HG02938 (cell line): Measurements from ENCODE around the gene PLEKHH2.
"Not testable (repeated sequence)": the region's sequence is repeated elsewhere in the genome, so short reads cannot be mapped to it uniquely, and the experiment has no call there.

Experiments used
- ATAC-seq: cut with Tn5 transposase; IDR thresholded peaks from one replicate; pipeline ENCODE4 v1.9.1; 2021; ENCODE audit warnings: mild to moderate bottlenecking, moderate library complexity; ENCODE audit not compliant: unreplicated experiment

PLEKHH2 gene

DNA sequence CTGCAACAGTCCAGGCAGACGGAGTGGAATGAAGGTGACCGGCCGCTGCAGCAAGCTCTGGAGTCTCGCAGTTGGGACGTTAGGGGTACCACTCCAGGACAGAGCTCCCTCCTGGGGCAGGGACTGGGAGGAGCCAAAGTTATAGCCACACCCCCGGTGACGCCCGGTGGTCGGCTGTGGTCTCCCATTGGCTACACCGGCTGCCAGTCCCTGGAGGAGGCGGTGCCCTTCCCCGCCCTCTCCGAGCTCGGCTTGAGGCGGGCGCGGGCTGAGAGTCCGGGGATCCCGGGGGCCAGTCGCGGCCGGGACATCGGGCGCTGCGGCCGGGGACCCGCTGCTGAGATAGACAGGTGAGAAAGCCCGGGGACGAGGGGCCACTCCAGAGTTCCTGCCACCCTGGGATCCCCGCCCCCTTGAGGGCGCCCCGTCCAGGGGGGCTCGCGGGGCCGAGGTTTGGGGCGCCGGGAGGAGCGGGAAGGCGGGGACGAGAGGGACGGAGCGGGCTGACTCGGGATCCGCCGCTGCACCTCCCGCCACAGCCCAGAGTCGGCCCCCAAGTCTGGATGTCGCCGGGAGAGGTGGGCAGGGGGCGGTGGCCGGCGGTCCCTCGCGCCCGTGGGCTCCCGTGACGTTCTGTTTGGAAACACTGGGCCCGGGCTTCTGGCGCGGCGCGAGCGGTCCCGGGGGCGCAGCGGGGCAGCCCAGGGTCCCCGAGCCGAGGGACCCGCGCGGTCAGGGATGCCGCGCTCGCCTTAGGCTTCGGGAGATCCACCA, at the start of gene PLEKHH2:
Gene PLEKHH2 (plus strand): TSS at position 231 of the 774 bp plus-strand sequence. CDS start 7,414 bp downstream, outside the sequence.
- ATAC-seq: peak; percentile 97

DNA sequence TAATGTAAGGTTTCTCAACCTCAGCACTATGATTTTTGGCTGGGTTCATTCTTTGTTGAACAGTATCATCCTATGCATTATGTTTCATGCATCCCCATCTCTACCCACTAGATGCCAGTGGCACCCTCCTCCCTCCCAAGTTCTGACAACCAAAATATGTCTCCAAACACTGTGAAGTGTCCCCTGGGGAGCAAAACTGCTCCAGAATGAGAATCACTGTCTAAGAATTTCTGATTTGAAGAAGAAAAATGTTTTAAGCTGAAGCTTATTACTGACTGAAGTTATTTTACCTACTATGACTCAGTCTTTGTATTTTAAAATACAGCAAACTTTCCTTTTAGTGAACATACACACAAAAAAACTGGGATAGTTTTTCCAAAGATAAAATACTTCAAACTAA, 44.6 kb upstream of the PLEKHH2 start:
- ATAC-seq: no peak

GRCh38 chr2:43593254-43593653, 43.8 kb upstream of the PLEKHH2 start:
- no peak for ATAC-seq

DNA sequence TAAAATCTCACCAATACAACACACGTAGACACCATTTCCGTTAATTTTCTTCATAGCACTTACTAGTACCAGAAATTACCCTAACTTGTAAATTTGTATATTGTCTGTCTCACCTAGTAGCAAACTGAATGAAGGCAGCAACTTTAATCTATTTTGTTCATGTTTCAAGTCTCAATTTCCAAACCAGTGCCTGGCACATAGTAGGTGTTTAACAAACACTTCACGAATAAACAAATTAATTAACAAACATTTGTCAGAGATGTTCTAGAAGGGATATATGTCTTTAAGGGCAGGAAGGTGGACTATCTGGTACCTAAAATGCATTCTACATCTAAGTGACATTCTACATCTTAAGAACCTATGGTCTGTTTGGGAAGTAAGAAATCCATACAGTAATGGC, 42.2 kb upstream of the PLEKHH2 start:
- no peak for ATAC-seq

- ATAC-seq: peak; percentile 99
Measured at GRCh38 chr2:43595603-43596412, 41.3 kb upstream of the PLEKHH2 start, which contains the start of gene THADA. Gene THADA, minus strand, starts transcription at chr2:43596038. Its CDS starts 3,646 bp downstream, at chr2:43592392.

DNA sequence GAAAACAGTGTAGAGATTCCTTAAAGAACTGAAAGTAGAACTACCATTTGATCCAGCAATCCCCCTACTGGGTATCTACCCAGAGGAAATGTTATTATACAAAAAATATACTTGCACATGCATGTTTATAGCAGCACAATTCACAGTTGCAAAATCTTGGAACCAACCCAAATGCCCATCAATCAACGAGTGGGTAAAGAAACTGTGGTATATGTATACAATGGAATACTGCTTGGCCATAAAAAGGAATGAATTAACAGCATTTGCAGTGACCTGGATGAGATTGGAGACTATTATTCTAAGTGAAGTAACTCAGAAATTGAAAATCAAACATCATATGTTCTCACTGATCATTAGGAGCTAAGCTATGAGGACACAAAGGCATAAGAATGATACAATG, 36.5 kb upstream of the PLEKHH2 start:
- ATAC-seq: not testable (repeated sequence)

DNA sequence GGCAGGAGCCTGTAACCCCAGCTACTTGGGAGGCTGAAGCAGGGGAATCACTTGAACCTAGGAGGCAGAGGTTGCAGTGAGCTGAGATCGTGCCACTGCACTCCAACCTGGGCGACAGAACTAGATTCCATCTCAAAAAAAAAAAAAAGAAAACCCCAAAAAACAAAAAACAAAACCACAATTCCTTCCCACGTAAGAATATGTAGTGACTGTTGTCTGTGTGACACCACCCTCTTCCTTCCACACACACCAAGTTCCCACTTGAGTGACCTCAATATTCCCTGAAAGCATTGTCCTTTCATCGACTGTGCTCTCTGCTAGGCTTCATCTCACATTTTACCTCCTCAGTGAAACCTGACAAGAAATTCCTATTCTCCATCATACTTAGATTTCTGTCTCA, 32.4 kb upstream of the PLEKHH2 start:
- no peak for ATAC-seq

- no peak for ATAC-seq
Measured at GRCh38 chr2:43605079-43605655, 31.9 kb upstream of the PLEKHH2 start.

GRCh38 chr2:43605851-43606250, 31.2 kb upstream of the PLEKHH2 start:
- ATAC-seq: no peak

DNA sequence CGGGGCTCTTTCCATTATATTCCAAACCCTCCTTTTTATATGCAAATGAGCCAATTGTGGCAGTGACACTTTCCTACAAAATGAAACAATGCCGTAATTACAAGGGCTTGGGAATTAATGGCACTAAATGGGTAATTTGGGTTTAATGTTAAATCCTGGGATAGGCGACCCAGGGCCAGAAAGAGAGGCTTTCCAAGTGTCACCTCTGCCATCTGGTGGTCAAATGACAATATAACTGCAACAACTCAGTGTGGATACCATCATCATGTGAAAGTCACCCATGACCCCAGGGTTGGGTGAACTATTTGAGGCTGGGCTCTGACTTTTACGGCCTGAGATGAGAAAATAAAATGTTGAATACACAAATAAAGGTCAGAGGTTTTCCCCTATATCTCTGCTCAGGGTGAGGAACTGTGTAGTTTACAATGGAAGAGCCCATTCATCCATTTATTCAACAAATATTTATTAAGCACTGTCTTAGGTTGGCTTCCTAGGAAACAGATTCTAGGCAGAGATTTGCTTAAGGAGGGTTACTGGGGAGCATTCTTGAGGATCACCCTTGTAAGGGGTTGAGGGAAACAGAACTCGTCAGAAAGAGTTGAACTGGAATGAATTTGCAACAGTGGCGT, 27.7 kb upstream of the PLEKHH2 start:
- ATAC-seq: no peak

- no peak for ATAC-seq
Measured at GRCh38 chr2:43610361-43610760, 26.7 kb upstream of the PLEKHH2 start.

GRCh38 chr2:43611987-43612894, 24.8 kb upstream of the PLEKHH2 start:
- ATAC-seq: peak; percentile 83

GRCh38 chr2:43612944-43613343, 24.1 kb upstream of the PLEKHH2 start:
- ATAC-seq: no peak

GRCh38 chr2:43616967-43617680, 19.9 kb upstream of the PLEKHH2 start:
- no peak for ATAC-seq

DNA sequence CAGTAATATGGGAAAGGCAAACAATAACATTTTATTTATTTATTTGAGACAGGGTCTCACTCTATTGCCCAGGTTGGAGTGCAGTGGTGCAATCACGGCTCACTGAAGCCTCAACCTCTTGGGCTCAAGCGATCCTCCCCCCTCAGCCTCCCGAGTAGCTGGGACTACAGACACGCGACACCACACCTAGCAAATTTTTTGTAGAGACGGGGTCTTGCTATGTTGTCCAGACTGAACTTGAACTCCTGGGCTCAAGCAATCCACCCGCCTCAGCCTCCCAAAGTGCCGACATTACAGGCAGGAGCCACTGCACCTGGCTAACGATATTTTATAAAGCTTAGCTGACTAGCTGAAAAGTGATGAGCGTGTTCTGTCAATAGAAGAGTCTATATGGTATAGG, 17.5 kb upstream of the PLEKHH2 start:
- ATAC-seq: no peak

- no peak for ATAC-seq
Measured at GRCh38 chr2:43622931-43623451, 14.1 kb upstream of the PLEKHH2 start.

- ATAC-seq: no peak
Measured at GRCh38 chr2:43631618-43632317, 5.3 kb upstream of the PLEKHH2 start.

DNA sequence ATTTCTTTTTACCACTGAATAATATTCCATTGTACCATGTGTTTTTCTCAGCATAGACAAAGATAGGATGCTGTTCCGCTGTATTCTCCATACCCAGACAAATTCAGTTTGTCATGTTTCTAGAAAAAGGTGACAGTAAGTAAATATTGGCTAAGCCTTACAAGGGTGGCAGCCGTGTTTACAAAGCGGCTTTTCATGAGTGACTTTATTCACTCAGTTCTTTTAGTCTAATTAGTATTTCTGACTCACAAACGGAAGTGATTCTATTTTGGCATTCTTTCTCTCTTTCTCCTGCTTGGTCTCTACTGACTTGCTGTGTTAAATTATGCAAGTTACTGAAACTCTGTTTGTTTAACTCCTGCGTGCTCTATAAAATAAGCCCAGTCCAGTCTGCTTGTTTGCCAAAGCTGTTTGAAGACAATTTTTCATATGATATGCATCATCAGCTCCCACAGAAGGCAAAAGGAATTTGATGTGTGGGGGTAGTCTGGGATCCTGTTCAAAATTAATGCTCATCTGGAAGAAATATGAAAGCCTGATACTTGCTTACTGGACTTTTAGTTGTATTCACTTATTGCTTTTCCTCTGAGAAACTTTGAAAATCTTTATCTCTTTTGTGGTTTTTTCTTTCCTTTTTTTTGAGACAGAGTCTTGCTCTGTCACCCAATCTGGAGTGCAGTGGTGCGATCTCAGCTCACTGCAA, 2.3 kb upstream of the PLEKHH2 start:
- no peak for ATAC-seq
